Retinal pigment epithelial cell (primary cell): Measurements from ENCODE around the gene ADAR.

Experiments used
- DNase-seq: peaks from one replicate; pipeline ENCODE4 v3.0.0-alpha.2; 2010; ENCODE audit warnings: low read depth
- H3K4me3 ChIP-seq: 2 replicates; pipeline ENCODE4 v1.5.1; 2011; ENCODE audit warnings: mild to moderate bottlenecking, low read length, control low read depth, moderate library complexity
- TF ChIP-seq, protein P1 (sequence below): conservative IDR thresholded peaks from 2 replicates; pipeline ENCODE4 v1.5.1; 2011; ENCODE audit warnings: low read depth, low read length, control low read depth, inconsistent platforms

ADAR gene

DNA sequence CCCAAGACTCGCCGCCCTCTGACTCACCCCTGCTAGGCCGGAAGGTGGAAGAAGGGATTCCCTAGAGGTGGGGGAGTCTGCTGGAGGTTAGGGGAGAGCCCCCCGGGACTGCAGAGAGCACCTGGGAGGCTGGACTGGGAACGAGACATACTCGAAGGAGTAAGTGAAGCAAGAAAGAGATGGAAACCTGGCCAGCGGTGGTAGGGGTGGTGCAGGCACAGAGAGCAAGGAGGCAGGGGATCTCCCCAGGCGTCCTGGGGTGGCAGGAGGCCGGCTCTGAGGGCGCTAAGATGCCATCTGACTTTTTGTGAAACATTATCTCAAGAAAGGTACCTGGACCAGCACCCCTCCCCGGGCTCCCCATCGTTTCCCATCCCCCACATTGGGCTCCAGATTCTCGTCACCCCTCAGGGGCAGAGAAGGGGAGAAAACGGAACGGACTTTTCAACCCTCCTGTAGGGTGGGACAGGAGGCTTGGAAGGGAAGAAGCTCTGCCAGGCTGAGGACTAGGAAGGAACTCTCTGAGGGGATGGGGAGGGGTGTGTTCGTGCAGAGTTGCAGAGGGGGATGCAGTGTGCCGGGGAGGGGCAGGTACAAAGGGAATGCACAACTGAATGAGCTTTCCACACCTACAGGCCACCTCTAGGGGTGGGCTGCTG, 39.7 kb downstream of the ADAR start:
- DNase-seq: no peak
- TF ChIP-seq, protein P1, sequence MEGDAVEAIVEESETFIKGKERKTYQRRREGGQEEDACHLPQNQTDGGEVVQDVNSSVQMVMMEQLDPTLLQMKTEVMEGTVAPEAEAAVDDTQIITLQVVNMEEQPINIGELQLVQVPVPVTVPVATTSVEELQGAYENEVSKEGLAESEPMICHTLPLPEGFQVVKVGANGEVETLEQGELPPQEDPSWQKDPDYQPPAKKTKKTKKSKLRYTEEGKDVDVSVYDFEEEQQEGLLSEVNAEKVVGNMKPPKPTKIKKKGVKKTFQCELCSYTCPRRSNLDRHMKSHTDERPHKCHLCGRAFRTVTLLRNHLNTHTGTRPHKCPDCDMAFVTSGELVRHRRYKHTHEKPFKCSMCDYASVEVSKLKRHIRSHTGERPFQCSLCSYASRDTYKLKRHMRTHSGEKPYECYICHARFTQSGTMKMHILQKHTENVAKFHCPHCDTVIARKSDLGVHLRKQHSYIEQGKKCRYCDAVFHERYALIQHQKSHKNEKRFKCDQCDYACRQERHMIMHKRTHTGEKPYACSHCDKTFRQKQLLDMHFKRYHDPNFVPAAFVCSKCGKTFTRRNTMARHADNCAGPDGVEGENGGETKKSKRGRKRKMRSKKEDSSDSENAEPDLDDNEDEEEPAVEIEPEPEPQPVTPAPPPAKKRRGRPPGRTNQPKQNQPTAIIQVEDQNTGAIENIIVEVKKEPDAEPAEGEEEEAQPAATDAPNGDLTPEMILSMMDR: no peak
- H3K4me3 ChIP-seq: no peak overlapping the region

DNA sequence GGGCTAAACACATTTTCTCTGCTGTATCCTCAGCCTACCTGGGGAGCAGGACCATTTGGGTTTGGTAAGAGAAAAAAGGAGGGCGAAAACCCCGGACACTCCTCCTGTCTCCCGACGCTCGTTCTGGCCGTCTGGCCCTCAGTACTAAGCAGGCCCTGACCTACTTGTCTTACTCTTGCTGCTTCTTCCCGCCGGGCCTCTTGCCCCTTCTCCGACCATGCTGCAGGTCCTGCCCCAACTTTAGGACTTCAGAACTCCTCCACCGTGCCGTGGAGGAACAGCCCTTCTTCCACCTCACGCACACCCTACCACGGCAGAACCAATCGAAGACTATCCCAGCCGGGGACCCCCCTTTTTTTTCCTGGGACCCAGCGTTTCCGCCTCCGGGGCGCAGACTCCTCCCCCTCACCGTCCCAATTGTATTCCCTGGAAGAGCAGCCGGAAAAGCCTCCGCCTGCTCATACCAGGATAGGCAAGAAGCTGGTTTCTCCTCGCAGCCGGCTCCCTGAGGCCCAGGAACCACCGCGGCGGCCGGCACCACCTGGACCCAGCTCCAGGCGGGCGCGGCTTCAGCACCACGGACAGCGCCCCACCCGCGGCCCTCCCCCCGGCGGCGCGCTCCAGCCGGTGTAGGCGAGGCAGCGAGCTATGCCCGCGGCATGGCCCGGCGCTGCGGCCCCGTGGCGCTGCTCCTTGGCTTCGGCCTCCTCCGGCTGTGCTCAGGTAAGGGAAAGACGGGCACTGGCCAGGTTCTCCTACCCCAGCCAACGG, 40.4 kb downstream of the ADAR start, which contains the start of gene CHRNB2:
Gene CHRNB2 (plus strand): TSS at position 393 of the 771 bp plus-strand sequence. CDS start 267 bp downstream, at position 660.
- no peak for DNase-seq
- TF ChIP-seq, protein P1: no peak
- H3K4me3 ChIP-seq: peak within 1 kb of the TSS; percentile 17

DNA sequence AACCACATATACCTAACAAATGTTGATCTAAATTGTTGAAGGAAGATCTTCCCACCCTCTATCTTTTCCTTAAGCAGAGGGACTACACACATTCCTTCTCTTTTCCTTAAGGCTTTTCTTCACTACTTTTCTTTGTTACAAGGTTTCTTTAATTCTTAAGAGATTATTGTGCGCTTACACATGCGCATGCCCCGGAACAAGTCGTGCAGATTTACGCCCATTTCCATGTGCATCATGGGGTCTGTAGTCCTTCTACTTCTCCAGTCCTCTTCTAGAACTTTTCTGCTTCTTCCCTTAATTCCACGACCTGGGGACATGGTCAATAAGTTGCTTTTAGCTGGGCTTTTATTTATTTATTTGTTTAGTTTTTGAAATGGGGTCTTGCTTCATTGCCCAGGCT, 42.1 kb downstream of the ADAR start:
- no peak for DNase-seq
- TF ChIP-seq, protein P1: no peak
- no peak overlapping the region for H3K4me3 ChIP-seq

DNA sequence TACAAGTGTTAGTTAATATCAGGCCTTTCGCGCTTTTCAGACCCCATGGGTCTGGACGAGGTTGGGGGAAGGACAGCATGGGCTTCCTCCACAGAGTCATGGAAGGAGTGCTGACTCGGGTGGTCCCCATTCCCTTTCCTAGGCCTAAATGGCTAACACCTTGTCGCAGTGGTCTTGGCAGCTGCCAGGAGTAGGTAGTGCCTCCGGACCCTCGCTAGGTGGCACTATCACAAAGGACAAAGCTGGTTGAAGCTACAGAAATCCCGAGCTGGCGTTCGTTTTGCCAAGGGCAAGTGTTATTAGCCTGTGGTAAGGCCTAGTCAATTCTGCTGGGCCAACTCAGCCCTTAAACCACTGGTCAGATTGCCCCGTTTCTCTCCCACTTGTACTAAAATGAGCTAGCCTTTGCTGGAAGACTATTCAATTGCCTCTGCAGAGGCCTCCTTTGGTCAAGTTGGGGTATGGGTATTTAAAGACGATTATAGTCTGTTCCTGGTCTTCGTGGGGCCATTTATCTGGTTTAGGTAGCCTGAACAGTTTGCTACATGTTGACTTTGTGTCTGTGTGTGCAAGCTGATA, 48.4 kb downstream of the ADAR start:
- peak; percentile 79 for DNase-seq
- TF ChIP-seq, protein P1: peak; percentile 95
- H3K4me3 ChIP-seq: peak overlapping the region; percentile 92

DNA sequence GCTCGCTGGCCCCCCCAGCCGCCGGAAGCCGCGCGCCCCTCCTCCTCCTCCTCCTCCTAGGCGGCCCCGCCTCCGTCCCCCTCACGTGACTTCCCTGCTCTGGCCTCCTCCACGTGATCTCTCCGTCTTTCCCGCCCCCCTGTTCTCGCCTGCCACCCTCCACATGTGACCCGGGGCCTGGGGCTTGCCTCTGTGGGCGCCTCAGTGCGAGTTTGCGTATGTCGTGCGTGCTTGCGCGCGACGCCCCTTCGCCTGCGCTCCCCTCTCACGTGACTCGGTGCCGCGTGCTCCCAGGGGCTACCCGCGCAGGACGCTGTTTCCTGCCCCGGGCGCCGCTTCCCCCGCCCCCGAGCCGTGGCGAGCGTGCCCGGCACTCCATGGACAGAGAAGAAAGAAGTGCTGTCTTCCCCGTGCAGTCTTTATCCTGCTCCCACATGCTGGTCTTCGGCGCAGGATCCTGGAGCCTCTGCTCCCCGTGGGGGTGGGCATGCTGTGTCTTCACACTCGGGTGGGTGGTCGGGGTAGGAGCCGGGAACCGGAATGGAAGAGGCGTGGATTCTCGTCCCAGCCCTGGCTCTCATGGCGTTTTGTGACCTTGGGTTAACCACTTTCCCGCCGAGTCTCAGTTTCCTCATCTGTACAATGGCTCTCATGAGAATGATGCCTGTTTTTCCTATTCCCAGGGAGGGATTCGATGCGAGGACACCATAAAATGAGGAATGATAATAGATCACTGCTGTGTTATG, 49.1 kb downstream of the ADAR start:
- TF ChIP-seq, protein P1: no peak
- H3K4me3 ChIP-seq: peak overlapping the region; percentile 92
- peak; percentile 96 for DNase-seq

DNA sequence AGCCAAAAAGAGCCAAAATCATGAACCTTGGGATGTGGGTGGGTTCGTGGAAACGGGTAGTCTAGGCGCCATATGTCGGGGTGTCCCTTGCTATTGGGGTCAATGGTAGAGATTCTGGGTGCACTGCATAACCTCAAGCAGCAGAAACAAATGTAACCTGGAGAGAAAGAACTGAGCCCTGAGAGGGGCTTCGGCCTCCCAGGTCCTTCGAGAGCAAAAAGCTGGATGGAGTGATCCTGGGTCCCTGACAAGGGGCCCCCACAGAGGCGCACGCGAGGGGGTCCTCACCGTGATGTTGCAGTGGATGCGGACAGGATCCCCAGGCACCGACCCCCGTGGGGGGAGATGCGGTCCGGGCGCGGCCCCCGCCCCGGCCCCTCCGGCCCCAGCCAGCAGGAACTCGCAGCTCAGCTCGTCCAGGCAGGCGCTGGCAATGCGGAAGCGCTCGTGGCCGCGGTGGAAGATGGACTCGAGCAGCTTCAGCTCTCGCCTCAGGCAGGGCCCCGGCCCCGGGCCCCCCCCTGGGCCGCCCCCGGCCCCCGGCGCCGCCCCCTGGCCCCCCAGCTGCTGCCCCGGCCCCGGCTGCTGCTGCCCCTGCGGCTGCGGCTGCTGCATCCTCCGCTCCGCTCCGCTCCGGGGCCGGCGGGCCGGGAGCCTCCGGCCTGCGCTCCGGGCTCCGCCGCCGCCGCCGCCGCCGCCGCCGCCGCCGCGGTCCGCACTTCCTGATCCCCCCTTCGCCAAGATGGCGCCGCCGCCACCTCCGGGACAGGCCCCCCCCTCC, 49.9 kb downstream of the ADAR start, which contains the start of gene UBE2Q1:
Gene UBE2Q1 (minus strand): TSS at position 724 of the 781 bp plus-strand sequence. CDS start 109 bp downstream, at position 615.
- TF ChIP-seq, protein P1: no peak
- H3K4me3 ChIP-seq: peak within 1 kb of the TSS; percentile 92
- no peak for DNase-seq
